WERI-Rb-1 (cell line): ENCODE results near the gene HDAC11.

Source experiments
- DNase-seq: peaks from one replicate; pipeline ENCODE4 v3.0.0-alpha.2; 2020
- H3K27ac ChIP-seq: fragments of 250-450 bp; sonication (Bioruptor Pico); 2 replicates; pipeline ENCODE4 v1.5.1; 2020; ENCODE audit warnings: mild to moderate bottlenecking, moderate library complexity
- H3K27me3 ChIP-seq: fragments of 250-450 bp; sonication (Bioruptor Pico); 2 replicates; pipeline ENCODE4 v1.5.1; 2021; ENCODE audit warnings: mild to moderate bottlenecking, low read depth, moderate library complexity; ENCODE audit not compliant: insufficient read depth, severe bottlenecking
- H3K36me3 ChIP-seq: fragments of 250-450 bp; sonication (Bioruptor Pico); 2 replicates; pipeline ENCODE4 v1.5.1; 2020; ENCODE audit warnings: mild to moderate bottlenecking, moderate library complexity
- H3K4me3 ChIP-seq: 2 replicates; pipeline ENCODE4 v1.5.1; 2011; ENCODE audit warnings: low read depth, mild to moderate bottlenecking, control low read depth, low read length
- H3K9me3 ChIP-seq: fragments of 250-450 bp; sonication (Bioruptor Pico); 2 replicates; pipeline ENCODE4 v1.5.1; 2021; ENCODE audit warnings: mild to moderate bottlenecking, moderate library complexity; ENCODE audit not compliant: severe bottlenecking
- CTCF ChIP-seq: IDR thresholded peaks from 2 replicates; pipeline ENCODE4 v1.5.1; 2011; ENCODE audit warnings: low read depth, mild to moderate bottlenecking, control low read depth, inconsistent platforms, low read length

The HDAC11 gene

GRCh38 chr3:13474021-13474420, 6.1 kb upstream of the HDAC11 start:
- no peaks in the 10 kb centered on the region for H3K9me3 ChIP-seq
- H3K36me3 ChIP-seq, result no peaks in the 10 kb centered on the region
- no peak for DNase-seq
- H3K27me3 ChIP-seq, result no peaks in the 10 kb centered on the region
- H3K27ac ChIP-seq, result no peak overlapping the region
- no peak for TF ChIP-seq CTCF
- H3K4me3 ChIP-seq, result no peak overlapping the region

GRCh38 chr3:13474776-13475303, 5.3 kb upstream of the HDAC11 start:
- no peak for TF ChIP-seq CTCF
- no peak overlapping the region for H3K4me3 ChIP-seq
- H3K27me3 ChIP-seq, result no peaks in the 10 kb centered on the region
- no peak for DNase-seq
- no peaks in the 10 kb centered on the region for H3K9me3 ChIP-seq
- no peak overlapping the region for H3K27ac ChIP-seq
- H3K36me3 ChIP-seq, result no peaks in the 10 kb centered on the region

- no peak for DNase-seq
- H3K27me3 ChIP-seq, result no peaks in the 10 kb centered on the region
- H3K27ac ChIP-seq, result no peak overlapping the region
- TF ChIP-seq CTCF, result no peak
- H3K4me3 ChIP-seq, result no peak overlapping the region
- H3K36me3 ChIP-seq, result no peaks in the 10 kb centered on the region
- H3K9me3 ChIP-seq, result no peaks in the 10 kb centered on the region
These were observed 4.1 kb upstream of the HDAC11 start for GRCh38 chr3:13475871-13476590.

GRCh38 chr3:13477943-13478342, 2.2 kb upstream of the HDAC11 start:
- no peak for DNase-seq
- Histone ChIP-seq H3K9me3 (no peaks in the 10 kb centered on the region), H3K4me3 (no peak overlapping the region), H3K27ac (no peak overlapping the region), H3K27me3 (no peaks in the 10 kb centered on the region), H3K36me3 (no peaks in the 10 kb centered on the region)
- TF ChIP-seq CTCF, result no peak

- Histone ChIP-seq H3K36me3 (no peaks in the 10 kb centered on the region), H3K27me3 (no peaks in the 10 kb centered on the region), H3K27ac (peak overlapping the region; percentile 77), H3K4me3 (peak overlapping the region; percentile 71), H3K9me3 (no peaks in the 10 kb centered on the region)
- TF ChIP-seq CTCF, result no peak
- no peak for DNase-seq
These were observed 849 bp upstream of the HDAC11 start for GRCh38 chr3:13479332-13479581.
